ENCODE data around the gene ADGRV1. TPM values are rescaled to one million over a fixed set of nuclear protein-coding genes. Genes with fewer than 3 reads are reported as not detected.

Gene ADGRV1
- total and polyA plus RNA-seq, 8 donors = 12.5 to 36.4 (median 16.9) TPM

DNA sequence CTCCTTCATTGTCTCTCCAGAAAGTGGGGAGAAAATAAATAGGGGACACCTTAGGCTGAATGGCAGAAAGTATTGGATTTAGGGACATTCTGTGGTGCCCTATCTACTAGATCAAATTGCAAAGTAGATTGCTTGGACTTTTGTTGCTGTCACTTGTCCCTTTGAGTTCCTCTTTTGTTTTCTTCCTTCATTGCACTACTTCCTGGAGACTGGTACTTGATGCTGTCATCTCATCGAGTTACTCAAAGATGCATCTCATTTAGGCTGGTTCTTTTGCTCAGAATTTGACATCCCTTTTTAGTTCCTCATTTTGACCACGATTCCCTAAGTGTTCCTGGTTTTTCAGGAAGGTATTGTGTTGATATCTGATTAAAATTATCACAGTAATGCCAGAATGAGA, 137.6 kb downstream of the ADGRV1 start:
- TF ChIP-seq, protein P1, sequence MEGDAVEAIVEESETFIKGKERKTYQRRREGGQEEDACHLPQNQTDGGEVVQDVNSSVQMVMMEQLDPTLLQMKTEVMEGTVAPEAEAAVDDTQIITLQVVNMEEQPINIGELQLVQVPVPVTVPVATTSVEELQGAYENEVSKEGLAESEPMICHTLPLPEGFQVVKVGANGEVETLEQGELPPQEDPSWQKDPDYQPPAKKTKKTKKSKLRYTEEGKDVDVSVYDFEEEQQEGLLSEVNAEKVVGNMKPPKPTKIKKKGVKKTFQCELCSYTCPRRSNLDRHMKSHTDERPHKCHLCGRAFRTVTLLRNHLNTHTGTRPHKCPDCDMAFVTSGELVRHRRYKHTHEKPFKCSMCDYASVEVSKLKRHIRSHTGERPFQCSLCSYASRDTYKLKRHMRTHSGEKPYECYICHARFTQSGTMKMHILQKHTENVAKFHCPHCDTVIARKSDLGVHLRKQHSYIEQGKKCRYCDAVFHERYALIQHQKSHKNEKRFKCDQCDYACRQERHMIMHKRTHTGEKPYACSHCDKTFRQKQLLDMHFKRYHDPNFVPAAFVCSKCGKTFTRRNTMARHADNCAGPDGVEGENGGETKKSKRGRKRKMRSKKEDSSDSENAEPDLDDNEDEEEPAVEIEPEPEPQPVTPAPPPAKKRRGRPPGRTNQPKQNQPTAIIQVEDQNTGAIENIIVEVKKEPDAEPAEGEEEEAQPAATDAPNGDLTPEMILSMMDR (IDR thresholded peaks at IDR 0.05) = no peak
- Histone ChIP-seq H3K27me3 (no peaks in the 10 kb centered on the region), H3K36me3 (no peaks in the 10 kb centered on the region), H3K9me3 (no peaks in the 10 kb centered on the region), H3K27ac (no peak overlapping the region), H3K4me1 (no peaks in the 10 kb centered on the region), H3K4me3 (no peak overlapping the region)
- ATAC-seq = no peak
- intact Hi-C loops (cut with DNase I) = no loop called here
- no peak for DNase-seq

DNA sequence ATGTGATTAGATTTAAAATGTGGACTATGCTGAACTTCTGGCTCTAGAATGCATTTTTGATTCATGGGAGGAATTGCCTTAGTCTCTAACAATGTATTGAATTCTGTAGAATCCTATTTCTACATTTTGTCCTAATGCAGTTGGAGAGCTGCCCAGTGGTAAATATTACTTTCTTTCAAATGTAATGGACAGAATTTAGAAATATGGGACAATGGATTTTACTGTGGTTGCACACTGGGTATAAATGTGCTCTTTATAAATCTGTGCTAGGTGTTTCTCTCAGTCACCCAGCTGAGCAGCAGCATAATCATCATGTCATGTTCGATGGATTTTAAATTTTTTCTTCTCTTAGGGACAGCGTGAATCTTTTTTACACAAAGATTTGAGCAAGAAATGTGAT, 141.7 kb downstream of the ADGRV1 start:
- Histone ChIP-seq H3K4me1 (no peaks in the 10 kb centered on the region), H3K36me3 (no peaks in the 10 kb centered on the region), H3K9me3 (no peaks in the 10 kb centered on the region), H3K27me3 (no peaks in the 10 kb centered on the region), H3K27ac (no peak overlapping the region), H3K4me3 (no peak overlapping the region)
- no peak for ATAC-seq
- TF ChIP-seq, protein P1 (IDR thresholded peaks at IDR 0.05) = no peak
- DNase-seq = no peak
- intact Hi-C loops (cut with DNase I) = no loop called here

DNA sequence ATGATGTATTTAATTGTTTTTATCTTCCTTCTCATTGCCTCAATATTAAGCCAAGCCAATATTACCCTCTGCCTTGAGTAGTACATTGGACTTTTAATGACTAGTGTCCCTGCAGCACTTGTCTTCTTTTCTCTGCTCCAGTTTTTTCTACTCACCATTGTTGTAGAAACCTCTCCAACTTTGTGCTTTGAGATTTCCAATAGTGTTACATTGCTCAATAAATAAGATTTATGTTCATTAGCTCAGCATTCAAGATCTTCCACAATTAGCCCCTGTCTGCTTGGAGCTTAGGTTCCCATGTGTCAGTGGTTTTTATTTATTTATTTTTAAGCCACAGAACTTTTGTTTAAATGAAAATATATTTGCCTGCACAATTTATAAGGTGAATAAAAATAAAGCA, 145.3 kb downstream of the ADGRV1 start:
- Histone ChIP-seq H3K27ac (no peak overlapping the region), H3K9me3 (no peaks in the 10 kb centered on the region), H3K4me1 (no peaks in the 10 kb centered on the region), H3K36me3 (no peaks in the 10 kb centered on the region), H3K4me3 (no peak overlapping the region), H3K27me3 (no peaks in the 10 kb centered on the region)
- no peak for ATAC-seq
- TF ChIP-seq, protein P1 (IDR thresholded peaks at IDR 0.05) = no peak
- intact Hi-C loops (cut with DNase I) = no loop called here
- no peak for DNase-seq

DNA sequence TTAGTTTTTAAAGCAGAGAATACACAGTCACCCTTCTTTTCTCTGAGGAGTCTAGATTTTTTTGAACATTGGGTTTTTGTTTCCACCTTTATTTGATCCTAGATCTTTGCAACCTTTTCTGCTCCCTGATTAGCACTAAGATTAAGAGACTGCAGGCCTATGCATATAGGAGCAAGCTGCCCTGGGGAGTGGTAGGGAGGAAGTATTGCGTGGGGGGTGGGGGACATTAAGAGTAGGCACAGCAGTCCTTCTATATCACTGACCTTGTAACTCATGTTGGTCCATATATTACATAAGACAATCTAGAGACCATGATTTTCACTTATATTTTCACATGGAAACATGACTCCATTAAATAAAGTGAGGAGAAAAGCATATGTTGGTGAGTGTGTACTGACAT, 149.1 kb downstream of the ADGRV1 start:
- Histone ChIP-seq H3K36me3 (no peaks in the 10 kb centered on the region), H3K4me1 (no peaks in the 10 kb centered on the region), H3K27me3 (no peaks in the 10 kb centered on the region), H3K27ac (no peak overlapping the region), H3K4me3 (no peak overlapping the region), H3K9me3 (no peaks in the 10 kb centered on the region)
- ATAC-seq (no peak), DNase-seq (no peak)
- intact Hi-C loops (cut with DNase I) = no loop called here
- TF ChIP-seq, protein P1 (IDR thresholded peaks at IDR 0.05) = no peak

DNA sequence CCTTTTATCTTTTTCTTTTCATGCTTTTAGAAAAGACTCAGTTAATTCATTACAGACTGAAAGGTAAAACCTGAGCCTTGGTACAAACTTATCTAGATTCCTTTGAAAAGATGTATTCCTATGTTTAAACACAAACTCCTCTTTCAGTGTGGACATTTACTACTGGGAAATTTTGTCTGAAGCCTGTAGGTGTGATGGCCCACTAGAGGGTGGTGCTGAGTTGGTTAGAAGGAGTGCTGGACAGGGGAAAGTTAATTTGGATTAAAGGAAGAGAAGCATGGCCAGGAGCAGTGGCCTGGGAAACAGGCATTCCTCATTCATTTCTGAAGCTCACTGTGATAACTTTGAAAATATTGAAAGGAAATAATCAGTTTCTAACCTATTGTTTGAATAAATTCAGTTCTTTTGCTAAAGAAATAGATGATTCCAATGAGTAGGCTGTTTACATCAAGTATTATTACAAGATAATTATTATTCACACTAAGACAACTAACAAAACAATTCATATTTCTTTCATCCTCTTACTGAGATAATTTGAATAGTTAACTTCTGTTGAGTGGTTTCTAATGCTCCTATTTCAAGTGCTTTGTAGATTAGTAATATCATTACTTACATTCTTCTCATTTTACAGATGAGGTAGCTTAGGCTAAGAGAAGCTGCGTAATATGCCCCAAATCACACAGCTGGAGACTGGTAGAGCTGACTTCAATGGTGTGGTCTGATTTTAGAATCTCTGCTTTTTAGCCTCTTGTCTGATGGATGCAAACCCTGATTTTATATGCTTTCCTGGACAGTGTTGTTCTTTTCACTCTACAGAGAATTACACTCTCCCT, 150.9 kb downstream of the ADGRV1 start:
- no peak overlapping the region for H3K27ac ChIP-seq
- DNase-seq (peak in 2 of 4 donors; percentile 10 to 36), ATAC-seq (peak; percentile 90)
- H3K27me3 ChIP-seq = no peaks in the 10 kb centered on the region
- intact Hi-C loops (cut with DNase I) = no loop called here
- H3K36me3 ChIP-seq = no peaks in the 10 kb centered on the region
- H3K9me3 ChIP-seq = no peaks in the 10 kb centered on the region
- H3K4me1 ChIP-seq = no peaks in the 10 kb centered on the region
- H3K4me3 ChIP-seq = no peak overlapping the region
- TF ChIP-seq, protein P1 (IDR thresholded peaks at IDR 0.05) = peak in 1 of 2 donors; percentile 39
